IPS-NIHi7 (cell line): Measurements from ENCODE around the gene RPTOR.

Experiments used
- DNase-seq: peaks from one replicate; pipeline ENCODE4 v3.0.0; 2012; ENCODE audit warnings: mixed read lengths; ENCODE audit errors: extremely low spot score

The RPTOR gene

DNA sequence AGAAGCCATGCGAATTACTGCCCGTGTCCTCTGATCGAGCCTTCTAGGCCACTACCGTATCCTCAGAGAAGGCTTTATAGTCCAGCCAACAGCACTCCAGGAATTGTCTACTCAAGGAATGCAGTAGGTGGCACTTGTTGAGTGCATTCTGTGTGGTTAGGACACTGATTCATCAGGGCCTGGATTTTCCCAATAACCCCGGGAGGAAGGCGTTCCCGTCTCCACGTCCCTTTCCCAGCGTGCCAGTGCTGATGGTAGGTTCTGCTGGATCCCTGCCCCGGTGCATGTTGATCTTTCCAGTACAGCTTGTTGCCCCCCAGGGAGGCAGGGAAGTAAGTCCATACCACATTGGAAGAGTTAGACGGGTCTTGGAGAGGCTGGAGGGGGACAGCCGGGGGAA is 122.2 kb downstream of the RPTOR start:
- no peak for DNase-seq

DNA sequence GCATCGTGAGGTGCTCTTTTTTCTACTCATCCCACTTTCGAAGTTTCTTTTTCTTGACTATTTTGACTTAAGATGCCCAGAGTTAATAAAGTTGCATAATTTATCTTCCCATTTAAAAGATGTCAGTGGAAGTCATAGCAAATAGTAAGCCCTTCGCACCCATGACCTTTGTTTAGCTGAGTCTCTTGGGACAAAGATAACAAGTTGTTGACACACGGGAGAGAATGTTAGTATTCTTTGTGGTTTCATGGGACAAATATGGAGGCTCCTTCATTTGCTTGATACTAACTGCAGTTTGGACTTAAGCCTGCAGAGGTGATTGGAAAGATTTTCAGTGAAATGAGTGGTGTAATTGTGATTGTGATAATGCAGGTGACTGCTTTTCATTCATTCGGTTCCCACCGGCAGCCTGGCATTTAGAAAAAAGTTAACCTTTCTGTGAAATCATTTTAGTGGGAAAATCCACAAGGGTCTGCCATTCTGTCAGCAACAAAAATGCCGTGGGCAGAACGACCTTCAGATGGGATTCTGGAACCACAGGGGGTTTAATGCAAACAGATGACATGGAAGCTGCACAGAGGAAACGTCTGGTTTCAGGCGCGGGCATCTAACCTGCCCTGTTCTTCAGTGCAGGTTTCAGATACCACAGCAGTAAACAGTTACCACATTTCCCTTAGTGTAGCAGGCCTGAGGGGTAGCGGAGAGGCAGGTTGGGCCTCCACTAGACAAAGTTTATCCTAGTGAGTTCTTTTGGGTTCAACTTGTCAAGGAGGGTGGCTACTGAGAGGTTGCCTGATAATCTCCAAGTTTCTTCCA is 123.0 kb downstream of the RPTOR start:
- DNase-seq, result no peak

DNA sequence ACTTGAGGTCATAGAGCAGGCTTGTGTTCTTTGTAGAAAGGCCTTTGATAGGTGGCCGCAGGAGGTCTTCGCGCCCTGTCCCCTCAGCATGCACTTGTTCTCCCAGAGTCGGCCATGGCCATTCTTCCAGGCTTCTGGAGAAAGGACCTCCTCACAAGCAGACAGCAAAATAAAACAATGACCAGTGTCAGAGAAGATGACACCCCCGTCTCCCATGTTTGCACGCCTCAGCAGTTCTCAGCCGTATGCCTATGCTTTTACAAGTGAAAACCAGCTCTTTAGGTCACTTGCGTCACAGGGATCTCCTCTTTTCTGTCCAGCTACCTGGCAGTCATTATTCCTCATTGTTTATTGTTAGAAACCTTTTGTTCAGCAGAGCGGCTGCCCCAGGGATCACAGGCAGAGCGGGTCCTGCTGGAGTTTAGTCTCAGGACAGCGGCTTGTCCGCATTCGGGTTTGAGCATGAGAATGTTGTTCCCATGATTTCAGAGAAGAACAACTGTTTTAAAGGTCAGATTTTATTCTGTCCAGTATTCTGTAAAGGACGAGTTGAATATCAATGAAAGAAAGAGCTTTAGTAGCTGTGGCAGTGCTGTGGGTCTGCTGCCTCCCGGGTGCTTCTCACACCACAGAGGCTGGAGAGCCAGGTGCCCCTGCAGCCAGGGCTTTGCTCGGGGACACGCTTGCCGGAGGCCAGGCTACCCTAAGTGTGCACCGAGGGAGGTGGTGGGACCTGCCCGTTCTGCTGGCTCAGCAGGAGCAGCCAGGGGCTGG is 123.9 kb downstream of the RPTOR start:
- DNase-seq, result no peak

DNA sequence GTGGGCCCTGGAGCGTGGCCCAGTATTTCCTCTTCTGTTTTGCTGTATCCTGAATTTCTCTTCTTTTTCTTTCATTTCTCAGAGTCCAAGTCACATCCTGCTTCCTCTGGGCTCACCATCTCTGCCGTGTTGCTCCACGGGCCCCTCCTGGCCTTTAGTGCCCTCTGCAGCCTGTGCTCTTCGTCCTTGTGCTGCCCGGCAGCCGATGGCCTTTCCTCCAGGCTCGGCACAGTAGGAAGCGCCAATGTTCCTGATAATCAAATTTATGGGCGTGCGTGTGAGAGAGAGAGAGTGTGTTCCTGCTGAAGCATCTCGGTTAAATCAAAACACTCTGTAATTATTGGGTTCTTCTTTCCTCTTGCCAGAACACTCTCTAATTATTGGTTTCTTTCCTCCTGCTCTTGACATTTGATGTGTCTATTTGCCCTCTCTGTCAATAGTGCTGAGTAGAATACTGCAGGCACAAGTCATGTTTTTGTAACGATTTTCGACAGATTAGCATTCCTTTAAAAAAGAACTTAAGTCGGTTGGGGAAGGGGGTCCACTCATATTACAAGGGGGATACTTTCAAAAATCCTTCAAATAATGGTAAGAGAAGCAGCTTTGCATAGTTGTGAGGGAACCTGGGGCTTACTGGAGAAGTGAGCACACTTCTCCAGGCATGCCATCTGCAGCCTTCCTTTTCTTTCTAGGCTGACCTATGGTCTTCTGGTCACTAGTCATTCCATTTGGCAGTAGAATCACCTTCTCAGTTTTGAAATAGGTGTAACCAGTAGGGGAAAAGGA is 126.6 kb downstream of the RPTOR start:
- DNase-seq, result no peak

DNA sequence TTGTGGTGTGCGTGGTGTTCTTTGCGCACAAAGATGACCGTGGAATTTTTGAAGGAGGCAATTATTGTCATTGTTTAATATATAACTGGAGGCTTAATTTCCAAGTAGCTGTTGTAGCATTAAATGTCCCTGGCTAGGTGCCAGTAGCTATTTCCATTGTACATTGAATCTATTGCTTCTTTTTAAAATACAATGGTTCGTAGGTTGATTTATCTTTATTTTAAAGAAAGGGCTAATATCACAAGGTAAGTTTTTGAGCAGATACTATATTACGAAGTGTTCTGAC is 127.1 kb downstream of the RPTOR start:
- no peak for DNase-seq

DNA sequence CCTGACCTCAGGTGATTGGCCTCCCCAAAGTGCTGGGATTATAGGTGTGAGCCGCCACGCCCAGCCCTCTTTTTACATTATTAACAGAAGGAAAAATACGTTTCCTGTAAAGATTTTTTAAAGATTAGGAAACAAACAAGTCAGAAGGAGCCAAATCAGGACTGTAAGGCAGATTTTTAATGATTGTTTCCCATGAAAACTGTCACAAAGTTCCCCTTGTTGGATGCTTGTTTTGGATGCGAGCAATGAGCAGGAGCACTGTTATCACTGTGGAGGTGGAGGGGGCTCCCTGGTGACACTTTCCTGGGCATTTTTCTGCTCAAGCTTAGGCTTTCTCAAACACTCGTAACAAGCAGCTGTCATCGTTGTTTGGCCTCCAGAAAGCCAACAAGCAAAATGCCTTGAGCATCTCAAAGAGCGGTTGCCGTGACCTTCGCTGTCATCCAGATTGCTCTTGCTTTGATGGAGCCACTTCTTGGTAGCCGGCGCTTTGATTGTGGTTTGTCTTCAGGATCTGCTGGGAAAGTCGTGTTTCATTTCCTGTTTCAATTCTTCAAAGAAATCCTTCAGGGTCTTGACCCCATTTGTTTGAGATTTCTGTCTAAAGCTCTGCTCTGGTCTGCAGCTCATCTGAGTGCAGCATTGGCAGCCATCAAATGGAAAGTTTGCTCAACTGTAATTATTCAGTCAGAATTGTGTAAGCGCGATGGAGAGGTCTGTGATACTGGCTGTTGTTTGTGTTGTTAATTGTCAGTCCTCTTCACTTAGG is 128.7 kb downstream of the RPTOR start:
- no peak for DNase-seq

DNA sequence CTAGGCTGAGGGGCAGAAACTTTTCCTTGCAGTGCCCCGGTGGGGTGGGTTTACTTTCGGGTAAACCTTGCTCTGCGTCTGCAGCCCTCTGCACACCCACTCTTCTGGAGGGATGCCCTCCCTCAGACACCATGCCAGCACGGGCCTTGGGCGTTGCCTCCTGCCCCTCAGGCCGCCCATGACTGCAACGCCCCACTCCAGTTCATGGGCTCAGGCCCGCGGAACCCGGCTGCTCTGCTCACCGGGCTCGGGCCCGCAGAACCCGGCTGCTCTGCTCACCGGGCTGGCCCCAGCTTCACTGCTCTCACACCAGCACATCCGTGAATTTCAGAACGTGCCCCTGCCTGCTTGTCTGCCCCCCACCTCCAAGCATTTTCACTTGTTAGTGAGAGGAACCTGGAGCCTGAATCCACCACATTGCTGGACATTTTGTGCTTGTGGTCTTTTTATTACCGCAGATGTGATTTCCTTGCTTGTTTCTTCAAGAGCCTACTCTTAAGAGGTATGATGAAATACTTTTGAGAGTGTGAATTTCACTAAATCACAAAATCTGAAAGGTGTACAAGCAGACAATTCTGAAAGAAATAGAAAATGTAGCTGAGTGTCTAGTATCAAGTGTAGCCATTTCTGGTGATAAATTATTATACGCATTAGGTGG is 130.9 kb downstream of the RPTOR start:
- no peak for DNase-seq

DNA sequence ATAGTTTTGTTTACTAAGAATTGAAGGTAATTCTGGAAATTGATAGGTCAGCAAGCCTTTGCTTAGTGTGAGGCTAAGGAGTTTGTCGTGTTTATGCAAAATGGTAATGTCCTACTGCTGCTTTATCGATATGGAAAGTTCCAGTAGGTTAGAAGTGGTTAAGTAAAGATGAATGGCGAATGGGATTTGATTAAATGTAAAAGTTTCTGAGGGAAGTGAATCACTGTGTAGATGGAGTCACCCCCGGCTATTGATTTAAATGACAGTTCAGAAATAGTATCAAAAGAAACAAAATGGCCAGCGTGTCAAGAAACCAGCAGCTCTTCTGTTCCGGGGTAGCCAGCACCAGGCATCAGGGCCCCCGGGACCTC is 131.4 kb downstream of the RPTOR start:
- no peak for DNase-seq

DNA sequence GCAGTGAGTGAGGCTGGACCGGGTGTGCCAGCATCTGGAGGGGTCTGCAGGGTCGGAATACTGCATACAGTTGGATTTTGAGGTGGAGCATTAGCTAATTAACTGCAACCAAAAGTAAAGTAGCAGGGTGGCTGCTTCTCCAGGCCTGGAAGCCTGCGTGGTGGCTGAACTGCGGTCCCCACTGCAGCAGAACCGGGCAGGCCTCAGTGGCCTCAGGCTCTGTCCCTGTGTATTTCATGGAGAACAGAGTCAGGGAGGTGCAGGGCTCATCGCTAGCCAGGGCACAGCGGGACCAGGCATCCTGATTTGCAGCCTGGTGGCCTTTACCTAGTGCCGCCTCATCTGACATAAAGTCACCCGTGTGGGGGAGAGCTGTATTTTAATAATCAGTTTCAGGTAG is 131.9 kb downstream of the RPTOR start:
- no peak for DNase-seq

DNA sequence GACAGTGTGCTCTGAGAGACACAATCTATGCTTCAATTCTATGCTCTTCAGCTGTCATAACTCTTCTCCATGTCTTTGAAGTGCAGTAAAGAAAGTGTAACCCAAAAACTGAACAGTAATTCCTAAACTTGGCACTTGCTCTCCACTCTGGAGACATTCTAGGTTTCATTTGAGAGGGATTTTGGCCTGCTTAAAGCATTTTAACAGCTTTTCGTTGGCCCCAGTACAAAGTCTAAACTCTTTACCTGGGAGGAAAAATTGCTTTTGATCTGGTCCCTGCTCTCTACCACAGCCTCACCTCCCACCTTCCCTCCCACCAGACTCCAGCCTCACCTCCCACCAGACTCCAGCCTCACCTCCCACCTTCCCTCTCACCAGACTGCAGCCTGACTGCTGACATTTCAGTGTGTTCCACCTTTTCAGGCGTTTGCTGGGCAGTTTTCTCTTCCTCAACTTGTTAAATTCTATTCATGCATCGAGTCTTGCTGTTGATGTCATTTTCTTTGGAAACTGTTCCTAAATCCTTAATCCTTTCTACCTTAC is 132.6 kb downstream of the RPTOR start:
- no peak for DNase-seq

DNA sequence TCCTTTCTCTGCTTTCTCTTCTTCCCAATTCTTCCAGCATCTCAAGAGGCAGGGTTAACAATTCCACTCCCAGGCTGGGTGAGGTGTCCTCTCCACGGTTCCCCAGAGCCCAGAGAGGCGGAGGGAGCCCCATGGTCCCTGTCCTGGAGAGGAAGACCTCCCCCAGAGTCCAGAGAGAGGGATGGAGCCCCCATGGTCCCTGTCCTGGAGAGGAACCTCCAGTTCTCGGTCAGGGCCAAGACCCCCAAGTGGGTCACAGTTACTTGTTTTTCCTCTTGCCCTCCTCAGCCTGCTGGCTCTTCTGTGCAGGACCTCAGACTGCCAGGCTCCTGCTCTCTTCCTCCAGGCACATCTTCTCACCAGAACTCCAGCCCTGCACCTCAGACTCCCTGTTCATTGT is 135.2 kb downstream of the RPTOR start:
- DNase-seq, result no peak

DNA sequence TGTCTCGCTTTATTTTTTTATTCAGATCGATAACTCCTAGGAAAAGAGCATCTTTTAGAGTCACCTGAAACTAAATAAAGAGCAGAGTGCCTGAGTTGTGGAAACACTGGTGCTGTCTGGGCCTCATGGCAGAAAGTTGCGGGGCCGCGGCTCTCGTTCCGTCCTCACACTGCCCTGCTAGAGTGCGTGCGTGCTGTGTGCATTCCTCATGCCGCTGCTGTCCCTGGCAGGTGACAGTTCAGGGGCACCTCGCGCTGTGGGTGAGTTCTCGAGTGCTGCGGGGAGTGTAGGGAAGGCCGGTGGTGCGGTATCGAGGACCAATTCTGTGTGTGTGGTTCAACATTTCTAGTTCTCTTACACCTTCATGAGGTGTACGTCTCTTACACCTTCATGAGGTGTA is 136.6 kb downstream of the RPTOR start:
- no peak for DNase-seq

DNA sequence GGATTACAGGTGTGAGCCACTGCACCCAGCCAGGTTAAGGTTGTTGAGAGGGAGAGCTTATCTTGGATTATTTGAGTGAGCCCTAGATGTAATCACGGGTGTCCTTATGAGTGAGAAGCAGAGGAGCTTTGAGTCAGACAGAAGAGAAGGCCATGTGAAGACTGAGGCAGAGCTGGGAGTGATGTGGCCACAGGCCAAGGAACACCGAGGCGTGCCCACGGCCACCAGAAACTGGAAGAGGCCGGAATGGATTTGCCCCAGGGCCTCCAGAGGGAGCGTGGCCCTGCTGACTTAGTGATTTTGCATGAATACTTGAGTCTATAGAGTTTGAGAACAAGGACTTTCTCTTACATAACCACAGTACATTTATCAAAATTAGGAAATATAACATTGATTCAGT is 137.7 kb downstream of the RPTOR start:
- no peak for DNase-seq

DNA sequence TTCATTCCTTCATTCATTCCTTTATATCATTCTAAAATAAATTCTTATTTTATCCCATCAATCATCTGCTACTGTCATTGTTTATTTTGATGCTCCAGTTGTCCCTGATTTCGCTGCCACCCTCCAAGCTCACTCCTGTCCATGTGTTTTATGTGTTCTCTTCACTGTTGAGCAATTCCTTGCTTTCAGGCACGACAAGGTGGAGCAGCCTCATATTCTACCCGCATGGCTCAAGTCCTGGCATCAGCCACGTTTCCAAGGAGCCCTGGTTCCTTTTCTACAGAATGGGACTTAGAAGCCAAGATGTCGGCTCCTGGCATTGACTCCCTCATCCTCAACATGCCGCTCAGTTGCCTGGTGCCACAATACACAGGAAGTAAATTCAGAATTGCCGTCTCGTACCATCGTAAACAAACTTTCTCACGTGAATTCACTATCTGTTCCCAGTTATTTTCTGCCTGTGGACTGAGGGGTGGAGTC is 139.0 kb downstream of the RPTOR start:
- no peak for DNase-seq

DNA sequence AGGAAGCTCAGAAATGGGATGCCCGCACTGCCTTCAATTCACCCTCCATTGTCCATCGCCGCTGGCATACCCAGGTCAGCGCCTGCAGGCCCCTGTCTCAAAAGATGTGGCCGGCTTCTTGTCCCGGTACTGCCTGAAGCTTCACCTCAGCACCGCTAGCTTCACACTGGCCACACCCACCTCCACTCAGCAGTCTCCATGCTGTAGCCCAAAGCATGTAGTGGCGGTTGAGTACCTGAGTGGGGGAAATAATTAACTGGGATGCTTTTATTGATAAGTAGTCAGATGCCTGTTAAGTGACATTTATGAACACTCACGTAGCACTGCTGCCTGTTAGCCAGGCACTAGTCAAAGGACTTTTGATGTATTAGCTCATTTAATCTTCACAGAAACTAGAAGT is 143.2 kb downstream of the RPTOR start:
- DNase-seq, result no peak

DNA sequence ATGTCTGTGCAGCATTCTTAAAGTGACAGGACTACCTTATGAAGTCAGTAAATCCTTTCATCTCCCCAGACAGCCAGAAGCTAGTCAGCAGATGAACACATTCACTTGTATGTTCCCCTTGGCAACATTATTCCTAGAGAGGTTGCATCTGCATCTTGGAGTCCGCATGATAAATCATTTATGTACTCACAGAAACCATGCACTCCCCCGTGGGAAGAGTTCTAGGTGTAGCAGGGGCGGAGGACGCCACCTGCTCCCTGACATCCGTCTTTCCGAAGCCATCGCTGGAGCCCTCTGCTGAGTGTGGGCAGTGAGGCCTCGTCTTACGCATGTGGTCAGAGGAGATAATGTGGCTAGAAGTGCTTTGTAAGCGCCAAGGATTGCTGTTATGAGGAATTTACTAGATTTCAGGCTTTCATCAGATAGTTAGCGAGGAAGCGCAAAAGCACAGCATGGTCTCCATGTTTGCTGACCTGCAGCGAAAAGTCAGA is 144.5 kb downstream of the RPTOR start:
- no peak for DNase-seq

DNA sequence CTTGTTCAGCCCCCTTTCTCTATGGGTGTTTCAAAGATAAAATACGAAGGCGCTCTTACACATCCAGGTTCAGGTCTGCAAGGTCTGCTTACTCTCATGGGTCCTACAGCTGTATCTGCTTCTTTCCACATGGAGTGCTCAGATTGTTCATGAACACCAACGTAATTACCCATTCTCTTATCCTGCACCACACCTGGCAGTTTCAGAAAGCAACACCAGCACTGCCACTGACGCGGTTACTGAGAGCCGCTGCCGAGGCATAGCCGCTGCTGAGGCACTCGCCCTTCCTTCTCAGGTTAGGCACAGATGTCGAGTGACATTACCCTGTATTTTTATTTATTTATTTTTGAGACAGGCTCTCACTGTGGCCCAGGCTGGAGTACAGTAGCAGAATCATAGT is 147.1 kb downstream of the RPTOR start:
- DNase-seq, result no peak

DNA sequence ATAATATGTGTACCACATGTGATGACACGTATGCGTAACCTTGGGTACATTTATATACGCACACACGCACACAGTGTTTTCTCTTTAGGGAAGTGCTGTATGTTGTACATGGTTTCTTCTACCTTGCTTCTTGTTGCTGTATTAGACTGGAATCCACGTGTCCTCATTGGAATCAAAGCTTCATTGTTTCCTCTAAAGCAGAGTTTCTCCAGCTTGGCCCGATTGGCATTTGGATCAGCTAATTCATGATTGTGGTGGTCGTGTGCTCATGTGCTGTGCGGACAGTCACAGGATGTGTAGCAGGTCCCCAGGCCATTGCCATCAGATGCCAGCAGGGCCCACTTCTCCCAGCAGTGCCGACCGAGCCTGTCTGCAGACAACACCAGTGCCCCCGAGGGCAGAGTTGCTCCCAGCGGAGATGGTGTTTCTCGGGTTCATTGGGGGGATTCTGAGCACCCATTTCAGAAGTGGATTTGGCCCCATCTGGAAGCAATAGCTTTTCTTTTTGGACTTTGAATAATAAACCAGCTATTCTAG is 148.4 kb downstream of the RPTOR start:
- no peak for DNase-seq

DNA sequence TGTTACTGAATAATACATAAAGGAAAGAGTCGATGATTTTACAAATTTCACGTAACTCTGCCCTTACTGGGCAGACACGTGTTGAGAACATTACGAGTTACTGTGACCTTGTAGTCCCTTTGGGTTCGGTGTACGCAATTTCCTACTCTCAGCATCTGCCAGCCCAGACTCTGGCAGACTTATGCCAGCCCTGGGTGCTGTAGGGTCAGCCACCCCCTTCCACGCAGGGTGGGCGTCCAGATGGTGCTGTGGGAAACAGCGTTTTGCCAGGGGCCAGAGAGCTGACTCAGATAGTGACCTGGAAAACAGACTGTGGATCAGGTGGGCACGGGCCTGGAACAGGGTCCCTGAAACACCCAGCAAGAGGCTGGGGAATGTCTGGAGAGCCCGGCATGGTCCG is 148.9 kb downstream of the RPTOR start:
- no peak for DNase-seq
